Measurements from ENCODE around the gene BRF1. TPM values are rescaled to one million over a fixed set of nuclear protein-coding genes. Genes with fewer than 3 reads are reported as not detected.

BRF1 gene
- total RNA-seq, 2 experiments from 2014 or later: 49.5 to 50.4 TPM

DNA sequence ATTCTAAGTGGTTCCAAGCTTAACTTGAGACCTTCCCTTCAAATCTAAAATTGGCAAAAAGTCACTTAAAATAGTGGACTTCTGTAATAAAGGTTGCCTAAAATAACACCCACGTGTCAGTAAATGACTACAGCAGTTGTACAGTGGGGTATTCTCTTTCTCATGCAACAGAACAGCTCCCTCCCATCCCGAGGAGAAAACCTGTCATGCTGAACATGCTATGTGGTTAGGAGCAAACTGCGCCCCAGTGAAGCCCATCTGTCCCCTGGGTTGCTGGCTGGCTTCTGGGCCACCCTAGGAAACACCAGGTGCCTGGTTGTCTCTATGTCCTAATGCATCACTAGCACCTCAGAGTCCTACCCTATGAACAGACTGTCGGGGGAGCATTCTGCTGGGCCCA lies 49.8 kb downstream of the BRF1 start:
- no peak for ATAC-seq (ENCODE audit: low read depth)
- Mint-ChIP-seq H3K9me3 (no peaks in the 10 kb centered on the region), H3K36me3 (peaks cover 14% of the 10 kb centered on the region), H3K4me1 (peaks cover 26% of the 10 kb centered on the region), H3K27me3 (no peaks in the 10 kb centered on the region), H3K4me3 (no peak overlapping the region), H3K27ac (no peak overlapping the region)
- no peak for DNase-seq
- POLR2A ChIA-PET: no interaction called here

DNA sequence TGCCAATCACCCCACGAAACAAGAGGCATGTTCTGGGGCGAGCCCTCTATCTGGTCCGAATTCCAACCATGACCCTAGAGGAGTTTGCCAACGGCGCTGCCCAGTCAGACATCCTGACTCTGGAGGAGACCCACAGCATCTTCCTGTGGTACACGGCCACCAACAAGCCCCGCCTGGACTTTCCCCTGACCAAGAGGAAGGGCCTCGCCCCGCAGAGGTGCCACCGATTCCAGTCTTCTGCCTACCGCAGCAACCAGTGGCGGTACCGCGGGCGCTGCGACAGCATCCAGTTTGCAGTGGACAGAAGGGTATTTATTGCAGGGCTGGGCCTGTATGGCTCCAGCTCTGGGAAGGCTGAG lies 50.8 kb downstream of the BRF1 start:
- DNase-seq: no peak
- Mint-ChIP-seq H3K27me3 (no peaks in the 10 kb centered on the region), H3K4me1 (peaks cover 29% of the 10 kb centered on the region), H3K9me3 (no peaks in the 10 kb centered on the region), H3K27ac (peak overlapping the region; percentile 9), H3K36me3 (peaks cover 17% of the 10 kb centered on the region), H3K4me3 (no peak overlapping the region)
- no peak for ATAC-seq (ENCODE audit: low read depth)
- POLR2A ChIA-PET: interaction anchor here (3.2 kb wide), 1 partner anchor 50 kb away, joined by 16 read pairs; the partner anchor contains the start of gene BRF1

DNA sequence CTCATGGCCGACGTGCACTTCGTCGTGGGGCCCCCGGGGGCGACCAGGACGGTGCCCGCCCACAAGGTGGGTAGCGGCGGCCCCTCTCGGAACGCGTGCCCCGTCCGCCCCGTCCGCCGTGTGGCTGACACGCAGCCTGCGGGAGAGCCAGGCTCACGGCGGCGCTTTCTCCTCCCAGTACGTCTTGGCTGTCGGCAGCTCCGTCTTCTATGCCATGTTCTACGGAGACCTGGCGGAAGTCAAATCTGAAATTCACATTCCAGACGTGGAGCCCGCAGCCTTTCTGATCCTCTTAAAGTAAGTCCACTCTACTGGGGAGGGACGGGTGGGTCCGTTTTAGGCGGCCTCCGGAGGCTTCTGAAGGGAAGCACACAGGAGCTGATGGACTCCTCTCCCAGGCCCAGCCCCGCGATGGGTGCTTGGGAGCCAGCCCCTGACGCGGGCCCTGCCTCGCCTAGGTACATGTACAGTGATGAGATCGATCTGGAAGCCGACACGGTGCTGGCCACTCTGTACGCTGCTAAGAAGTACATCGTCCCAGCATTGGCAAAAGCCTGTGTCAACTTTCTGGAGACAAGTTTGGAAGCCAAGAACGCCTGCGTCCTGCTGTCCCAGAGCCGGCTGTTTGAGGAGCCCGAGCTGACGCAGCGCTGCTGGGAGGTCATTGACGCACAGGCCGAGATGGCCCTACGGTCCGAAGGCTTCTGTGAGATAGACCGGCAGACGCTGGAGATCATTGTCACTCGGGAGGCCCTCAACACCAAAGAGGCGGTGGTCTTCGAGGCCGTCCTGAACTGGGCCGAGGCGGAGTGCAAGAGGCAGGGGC lies 51.4 kb downstream of the BRF1 start:
- POLR2A ChIA-PET: interaction anchor here (1.1 to 3.2 kb wide), 4 partner anchors 51 to 188 kb away, joined by 3 to 16 read pairs (median 3); partner anchors contain the start of genes BRF1 and PACS2
- peak overlapping the region; percentile 82 for H3K27ac Mint-ChIP-seq
- H3K9me3 Mint-ChIP-seq: no peaks in the 10 kb centered on the region
- H3K36me3 Mint-ChIP-seq: peaks cover 19% of the 10 kb centered on the region
- no peak for ATAC-seq (ENCODE audit: low read depth)
- H3K4me3 Mint-ChIP-seq: peak overlapping the region; percentile 77
- no peaks in the 10 kb centered on the region for H3K27me3 Mint-ChIP-seq
- DNase-seq: no peak
- H3K4me1 Mint-ChIP-seq: peaks cover 30% of the 10 kb centered on the region

DNA sequence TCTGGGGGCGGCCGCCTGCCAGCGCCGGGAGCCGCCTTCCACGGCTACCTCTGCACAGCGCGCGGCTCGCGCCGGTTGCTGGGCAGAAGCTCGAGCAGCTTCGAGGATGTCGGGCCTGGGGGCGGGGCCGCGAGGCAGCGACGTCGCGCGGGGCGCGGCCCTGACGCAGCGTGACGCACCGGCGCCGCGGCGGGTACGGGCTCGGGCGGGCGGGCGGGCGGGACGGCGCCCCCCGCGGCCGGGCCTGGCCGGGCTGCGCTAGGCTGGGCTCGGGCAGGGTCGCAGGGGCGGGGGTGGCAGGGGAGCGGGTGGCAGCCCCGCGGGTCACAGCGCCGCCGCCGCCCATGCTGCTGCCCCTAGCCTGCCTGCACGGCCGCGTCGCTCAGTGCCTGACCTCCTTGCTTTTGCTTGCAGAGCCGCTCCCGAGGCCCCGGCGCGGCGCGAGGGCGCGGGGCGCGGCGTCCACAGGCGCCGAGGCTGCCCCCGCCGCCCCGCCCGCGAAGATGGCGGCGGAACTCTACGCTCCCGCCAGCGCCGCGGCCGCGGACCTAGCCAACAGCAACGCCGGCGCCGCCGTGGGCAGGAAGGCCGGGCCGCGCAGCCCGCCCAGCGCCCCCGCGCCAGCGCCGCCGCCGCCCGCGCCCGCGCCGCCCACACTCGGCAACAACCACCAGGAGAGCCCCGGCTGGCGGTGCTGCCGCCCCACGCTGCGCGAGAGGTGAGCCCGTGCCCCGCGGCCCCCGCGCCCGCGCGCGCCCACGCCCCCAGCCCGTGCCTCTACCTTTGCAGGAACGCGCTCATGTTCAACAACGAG lies 52.2 kb downstream of the BRF1 start, which contains the start of gene BTBD6:
Gene BTBD6 (plus strand): TSS at position 166 of the 814 bp plus-strand sequence. CDS start 179 bp downstream, at position 345.
- POLR2A ChIA-PET: interaction anchor here (0.8 to 3.2 kb wide), 11 partner anchors 12 to 243 kb away, joined by 3 to 16 read pairs (median 3); partner anchors contain the start of genes BRF1 and PACS2
- peak within 1 kb of the TSS; percentile 82 for H3K27ac Mint-ChIP-seq
- no peaks in the 10 kb centered on the region for H3K27me3 Mint-ChIP-seq
- H3K4me3 Mint-ChIP-seq: peak within 1 kb of the TSS; percentile 82
- peaks cover 32% of the 10 kb centered on the region for H3K4me1 Mint-ChIP-seq
- peak; percentile 95 for ATAC-seq (ENCODE audit: low read depth)
- no peaks in the 10 kb centered on the region for H3K9me3 Mint-ChIP-seq
- H3K36me3 Mint-ChIP-seq: peaks cover 18% of the 10 kb centered on the region
- peak; percentile 93 for DNase-seq

DNA sequence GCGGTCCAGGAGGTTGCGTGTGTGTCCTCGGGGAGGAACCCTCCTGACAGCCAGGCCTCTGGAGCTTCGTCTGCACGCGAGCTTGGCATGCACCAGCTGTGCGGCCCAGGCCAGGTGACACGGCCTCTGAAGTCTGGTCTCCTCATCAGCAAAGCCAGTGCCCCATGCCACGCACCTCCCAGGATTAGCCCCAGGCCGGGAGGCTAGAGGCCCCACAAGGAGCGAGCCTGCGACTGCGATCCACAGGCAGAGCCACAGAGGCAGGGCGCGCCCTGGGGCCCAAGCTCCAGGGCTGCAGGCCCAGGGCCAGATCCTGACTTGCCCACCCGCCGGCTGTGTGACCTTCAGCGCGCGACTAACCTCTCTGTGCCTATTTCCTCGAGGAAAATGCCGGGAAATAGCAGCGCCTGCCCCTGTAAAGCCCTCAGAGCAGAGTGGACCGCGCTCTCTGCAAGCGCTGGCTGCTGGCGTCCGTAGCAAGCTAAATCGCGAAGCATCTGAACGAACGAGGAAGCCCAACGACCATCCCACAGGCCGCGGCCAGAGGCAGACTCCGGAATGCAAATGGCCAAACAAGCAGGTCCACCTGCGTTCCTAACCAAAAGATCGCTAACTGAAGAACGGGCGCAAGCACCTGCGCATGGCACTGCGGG lies 53.0 kb downstream of the BRF1 start:
- Mint-ChIP-seq H3K27me3 (no peaks in the 10 kb centered on the region), H3K4me1 (peaks cover 32% of the 10 kb centered on the region), H3K4me3 (peak overlapping the region; percentile 82), H3K9me3 (no peaks in the 10 kb centered on the region), H3K27ac (peak overlapping the region; percentile 78), H3K36me3 (peaks cover 18% of the 10 kb centered on the region)
- ATAC-seq (ENCODE audit: low read depth) (no peak), DNase-seq (peak; percentile 42)
- POLR2A ChIA-PET: interaction anchor here (0.8 to 3.2 kb wide), 12 partner anchors 11 to 244 kb away, joined by 3 to 16 read pairs (median 3); partner anchors contain the start of genes BRF1 and PACS2

DNA sequence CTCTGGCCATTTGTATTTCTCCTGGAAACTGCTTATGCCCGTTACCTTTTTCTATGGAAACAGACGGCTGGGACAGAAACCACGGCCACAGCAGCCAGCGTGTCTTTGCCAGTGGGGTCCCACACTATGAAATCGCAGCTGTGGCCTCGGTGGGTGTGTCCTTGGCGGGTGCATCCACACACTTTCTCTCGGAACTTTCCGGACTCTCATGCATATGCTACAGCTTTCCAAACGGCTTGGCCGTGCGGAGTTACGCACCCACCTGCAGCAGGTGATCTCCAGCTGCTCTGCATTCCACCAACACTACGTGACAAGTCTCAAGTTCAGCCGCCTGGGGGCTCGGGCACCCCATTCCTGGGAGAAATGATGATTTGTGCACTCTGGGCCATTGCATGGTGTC lies 53.8 kb downstream of the BRF1 start:
- Mint-ChIP-seq H3K27me3 (no peaks in the 10 kb centered on the region), H3K27ac (no peak overlapping the region), H3K4me1 (peaks cover 32% of the 10 kb centered on the region), H3K36me3 (peaks cover 18% of the 10 kb centered on the region), H3K4me3 (no peak overlapping the region), H3K9me3 (no peaks in the 10 kb centered on the region)
- DNase-seq: no peak
- POLR2A ChIA-PET: interaction anchor here (3.2 kb wide), 1 partner anchor 53 kb away, joined by 16 read pairs; the partner anchor contains the start of gene BRF1
- no peak for ATAC-seq (ENCODE audit: low read depth)

DNA sequence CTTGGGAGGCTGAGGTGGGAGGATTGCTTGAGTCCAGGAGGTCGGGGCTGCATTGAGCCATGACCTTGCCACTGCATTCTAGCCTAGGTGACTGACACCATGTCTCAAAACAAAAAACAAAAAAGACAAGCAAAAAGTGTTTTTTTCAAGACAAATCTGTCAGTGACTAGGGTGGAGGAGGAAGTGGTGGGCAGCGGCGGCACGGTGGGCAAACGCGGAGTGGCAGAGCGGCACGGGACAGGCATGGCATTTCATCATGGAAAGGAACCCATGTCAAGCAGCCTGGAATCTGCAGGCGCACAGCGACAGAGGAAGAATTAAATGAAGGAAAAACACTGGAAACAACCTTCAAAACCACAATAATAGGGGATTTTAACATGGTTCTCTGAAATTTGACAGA lies 56.5 kb downstream of the BRF1 start:
- POLR2A ChIA-PET: no interaction called here
- Mint-ChIP-seq H3K27ac (no peak overlapping the region), H3K4me3 (no peak overlapping the region), H3K27me3 (no peaks in the 10 kb centered on the region), H3K4me1 (peaks cover 14% of the 10 kb centered on the region), H3K36me3 (peaks cover 9% of the 10 kb centered on the region), H3K9me3 (no peaks in the 10 kb centered on the region)
- no peak for ATAC-seq (ENCODE audit: low read depth)
- no peak for DNase-seq

DNA sequence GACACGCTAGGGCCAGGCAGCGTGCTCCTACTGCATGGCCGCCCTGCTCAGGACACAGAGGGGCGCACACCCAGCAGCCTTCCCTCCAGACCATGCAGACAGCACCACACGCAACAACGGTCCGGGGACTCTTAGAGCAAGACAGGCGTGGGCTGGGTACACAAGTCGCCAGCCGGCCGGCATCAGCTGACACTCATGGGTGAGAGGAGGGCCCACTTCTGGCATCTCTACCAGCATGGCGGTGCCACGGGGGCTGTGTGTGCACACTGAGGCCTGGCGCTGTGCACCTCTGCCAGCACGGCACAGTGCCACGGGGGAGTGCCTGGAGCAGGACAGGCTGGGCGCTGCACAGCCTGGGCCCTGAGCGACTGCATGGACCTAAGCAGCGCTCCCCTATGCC lies 59.2 kb downstream of the BRF1 start:
- POLR2A ChIA-PET: no interaction called here
- H3K36me3 Mint-ChIP-seq: peaks cover 9% of the 10 kb centered on the region
- no peaks in the 10 kb centered on the region for H3K9me3 Mint-ChIP-seq
- no peak for DNase-seq
- ATAC-seq (ENCODE audit: low read depth): no peak
- H3K4me1 Mint-ChIP-seq: peaks cover 6% of the 10 kb centered on the region
- no peaks in the 10 kb centered on the region for H3K27me3 Mint-ChIP-seq
- no peak overlapping the region for H3K27ac Mint-ChIP-seq
- no peak overlapping the region for H3K4me3 Mint-ChIP-seq

DNA sequence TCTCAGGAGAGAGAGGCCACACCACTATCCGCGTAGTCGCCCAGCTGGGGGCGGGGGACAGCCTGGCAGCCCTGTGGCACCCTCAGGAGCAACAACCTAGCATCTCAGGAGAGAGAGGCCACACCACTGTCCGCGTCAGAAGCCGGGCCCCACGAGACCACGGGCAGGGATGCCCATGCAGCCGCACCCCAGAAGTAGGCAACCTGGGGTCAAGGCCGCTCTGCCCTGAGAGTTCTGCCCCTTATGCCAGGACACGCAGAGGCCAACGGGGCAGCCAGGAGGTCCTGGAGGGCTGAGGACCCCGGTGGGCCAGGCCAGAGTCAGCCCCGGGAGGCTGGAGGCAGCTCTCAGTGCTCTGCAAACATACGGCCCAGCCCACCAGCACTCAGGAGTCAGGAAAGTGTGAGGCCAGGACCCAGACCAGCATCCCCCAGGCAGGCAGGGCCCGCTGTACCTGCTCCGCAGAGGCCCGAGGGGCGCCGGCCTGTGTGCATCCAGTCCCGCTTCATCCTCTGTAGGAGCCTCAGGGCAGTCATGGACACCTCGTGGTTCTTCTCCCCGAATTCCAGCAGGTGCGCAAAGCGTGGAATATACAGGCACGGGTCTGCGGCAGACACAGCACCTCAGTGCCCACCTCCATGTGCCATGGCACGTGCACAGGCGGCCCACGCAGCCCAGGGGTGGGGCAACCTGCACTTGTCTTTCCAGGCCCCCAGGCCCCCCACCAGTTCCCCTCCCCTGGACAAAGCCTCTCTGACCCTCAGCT lies 59.8 kb downstream of the BRF1 start:
- ATAC-seq (ENCODE audit: low read depth): no peak
- no peak overlapping the region for H3K27ac Mint-ChIP-seq
- no peak overlapping the region for H3K4me3 Mint-ChIP-seq
- no peaks in the 10 kb centered on the region for H3K9me3 Mint-ChIP-seq
- peaks cover 9% of the 10 kb centered on the region for H3K36me3 Mint-ChIP-seq
- peaks cover 6% of the 10 kb centered on the region for H3K4me1 Mint-ChIP-seq
- POLR2A ChIA-PET: no interaction called here
- H3K27me3 Mint-ChIP-seq: no peaks in the 10 kb centered on the region
- DNase-seq: no peak

DNA sequence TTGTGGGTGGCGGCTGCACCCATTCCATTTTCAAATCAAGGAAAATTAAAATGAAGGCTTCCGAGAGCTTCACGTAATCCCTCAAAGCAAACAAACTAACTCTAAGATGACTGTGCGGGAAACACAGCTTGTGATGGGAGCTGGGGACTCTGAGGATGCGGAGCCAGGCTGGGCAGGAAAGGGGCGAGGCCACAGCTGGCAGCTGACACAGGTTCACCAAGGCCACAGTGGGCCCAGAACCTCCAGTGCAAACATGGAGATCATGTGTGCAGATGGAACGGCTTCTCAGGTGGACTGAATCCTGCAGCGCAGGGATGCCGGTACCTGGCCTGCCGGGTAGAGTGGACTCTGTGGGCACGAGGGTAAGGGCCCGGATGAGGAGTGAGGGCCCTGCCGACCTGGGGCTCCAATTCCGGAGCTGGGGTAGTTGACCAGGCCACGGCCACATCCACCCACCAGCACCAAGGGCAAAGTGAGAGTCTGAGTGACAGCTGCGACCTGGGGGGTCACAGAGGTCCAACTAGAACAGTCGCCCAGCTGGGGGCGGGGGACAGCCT lies 71.6 kb downstream of the BRF1 start:
- Mint-ChIP-seq H3K36me3 (peaks cover 8% of the 10 kb centered on the region), H3K4me1 (no peaks in the 10 kb centered on the region), H3K4me3 (no peak overlapping the region), H3K9me3 (no peaks in the 10 kb centered on the region), H3K27me3 (no peaks in the 10 kb centered on the region), H3K27ac (no peak overlapping the region)
- DNase-seq (no peak), ATAC-seq (ENCODE audit: low read depth) (no peak)
- POLR2A ChIA-PET: no interaction called here

DNA sequence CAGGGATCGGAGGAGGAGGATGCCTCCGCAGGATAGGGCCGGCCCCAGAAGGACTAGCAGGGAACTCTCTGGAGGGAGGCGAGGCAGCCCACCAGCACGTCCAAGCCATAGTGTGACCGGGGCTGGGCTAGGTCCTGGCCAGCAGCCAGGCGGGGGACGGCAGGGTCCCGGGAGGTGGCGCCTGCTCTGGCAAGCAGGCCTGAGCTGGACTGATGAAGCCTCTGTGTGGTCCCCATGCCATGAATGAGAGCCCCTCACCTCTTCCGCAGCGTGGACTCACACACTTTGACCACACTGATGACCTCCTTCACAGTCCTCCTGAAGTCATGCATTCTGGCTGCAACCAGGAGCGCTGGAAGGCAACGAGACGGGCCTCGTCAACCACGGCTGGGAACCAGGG lies 72.2 kb downstream of the BRF1 start:
- Mint-ChIP-seq H3K4me3 (no peak overlapping the region), H3K27me3 (no peaks in the 10 kb centered on the region), H3K27ac (no peak overlapping the region), H3K4me1 (no peaks in the 10 kb centered on the region), H3K9me3 (no peaks in the 10 kb centered on the region), H3K36me3 (peaks cover 8% of the 10 kb centered on the region)
- DNase-seq (no peak), ATAC-seq (ENCODE audit: low read depth) (no peak)
- POLR2A ChIA-PET: no interaction called here

DNA sequence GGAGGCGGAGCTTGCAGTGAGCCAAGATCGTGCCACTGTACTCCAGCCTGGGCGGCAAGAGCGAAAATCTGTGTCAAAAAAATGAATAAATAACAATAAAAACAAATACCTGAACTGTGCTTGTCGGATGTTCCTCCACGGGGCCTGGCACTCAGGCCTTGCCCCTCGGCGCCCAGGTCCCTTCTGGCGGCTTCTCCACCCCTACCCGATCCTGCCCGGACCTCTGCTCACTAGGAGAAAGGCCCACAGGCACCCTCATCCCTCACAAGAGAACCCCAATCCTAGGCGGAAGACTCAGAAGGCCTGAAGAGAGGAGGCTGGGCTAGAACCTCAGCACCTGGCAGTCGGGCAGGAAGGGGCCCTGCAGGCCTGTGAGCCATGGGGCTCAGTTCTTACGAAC lies 73.5 kb downstream of the BRF1 start:
- no peak overlapping the region for H3K27ac Mint-ChIP-seq
- DNase-seq: no peak
- POLR2A ChIA-PET: no interaction called here
- no peak overlapping the region for H3K4me3 Mint-ChIP-seq
- no peaks in the 10 kb centered on the region for H3K9me3 Mint-ChIP-seq
- no peaks in the 10 kb centered on the region for H3K4me1 Mint-ChIP-seq
- no peaks in the 10 kb centered on the region for H3K27me3 Mint-ChIP-seq
- no peak for ATAC-seq (ENCODE audit: low read depth)
- peaks cover 12% of the 10 kb centered on the region for H3K36me3 Mint-ChIP-seq
